Lower leg skin (tissue), 3 donors: ENCODE data around the gene BRD4.

ENCODE experiments used
- POLR2A ChIP-seq, 2 donors: fragments of 450-650 bp; IDR thresholded peaks; one replicate each; pipeline ENCODE4 v1.6.1; 2016 to 2017; ENCODE audit warnings: antibody characterized with exemption in 2 of 2, mild to moderate bottlenecking in 1 of 2, moderate library complexity in 1 of 2
- TF ChIP-seq, protein P1 (sequence below), 3 donors: fragments of 450-650 bp; IDR thresholded peaks; one replicate each; pipeline ENCODE4 v1.5.1; 2016; ENCODE audit warnings: antibody characterized with exemption in 3 of 3, mild to moderate bottlenecking in 3 of 3, moderate library complexity in 2 of 3

- TF ChIP-seq, protein P1, sequence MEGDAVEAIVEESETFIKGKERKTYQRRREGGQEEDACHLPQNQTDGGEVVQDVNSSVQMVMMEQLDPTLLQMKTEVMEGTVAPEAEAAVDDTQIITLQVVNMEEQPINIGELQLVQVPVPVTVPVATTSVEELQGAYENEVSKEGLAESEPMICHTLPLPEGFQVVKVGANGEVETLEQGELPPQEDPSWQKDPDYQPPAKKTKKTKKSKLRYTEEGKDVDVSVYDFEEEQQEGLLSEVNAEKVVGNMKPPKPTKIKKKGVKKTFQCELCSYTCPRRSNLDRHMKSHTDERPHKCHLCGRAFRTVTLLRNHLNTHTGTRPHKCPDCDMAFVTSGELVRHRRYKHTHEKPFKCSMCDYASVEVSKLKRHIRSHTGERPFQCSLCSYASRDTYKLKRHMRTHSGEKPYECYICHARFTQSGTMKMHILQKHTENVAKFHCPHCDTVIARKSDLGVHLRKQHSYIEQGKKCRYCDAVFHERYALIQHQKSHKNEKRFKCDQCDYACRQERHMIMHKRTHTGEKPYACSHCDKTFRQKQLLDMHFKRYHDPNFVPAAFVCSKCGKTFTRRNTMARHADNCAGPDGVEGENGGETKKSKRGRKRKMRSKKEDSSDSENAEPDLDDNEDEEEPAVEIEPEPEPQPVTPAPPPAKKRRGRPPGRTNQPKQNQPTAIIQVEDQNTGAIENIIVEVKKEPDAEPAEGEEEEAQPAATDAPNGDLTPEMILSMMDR (IDR thresholded peaks at IDR 0.05): peak in 1 of 3 donors; percentile 71
- TF ChIP-seq POLR2A (IDR thresholded peaks at IDR 0.05): no peak
Measured at GRCh38 chr19:15264061-15264932, 68.0 kb downstream of the BRD4 start.
